ENCODE data around the gene SGCD.

DNA sequence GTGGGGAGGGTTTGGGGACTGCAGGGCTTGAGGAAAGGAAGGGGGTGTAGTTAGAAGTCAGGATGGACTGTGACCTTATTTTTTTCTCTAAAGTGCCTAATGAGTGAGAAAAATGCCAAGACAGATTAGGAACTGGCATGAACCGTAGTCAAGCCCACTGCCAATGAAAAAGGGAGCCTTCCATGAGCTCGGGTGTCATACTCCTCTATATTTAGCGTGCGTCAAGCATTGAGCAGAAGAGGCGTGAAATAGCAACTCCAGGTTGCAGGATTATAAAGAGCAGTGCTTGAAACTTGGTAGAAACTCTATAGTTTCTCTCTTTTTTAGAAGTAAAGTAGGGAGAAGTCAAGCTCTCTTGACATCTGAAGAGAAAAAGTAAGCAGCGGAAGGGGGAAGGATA lies 1.8 kb downstream of the SGCD start:
- TF ChIP-seq POLR2A (IDR thresholded peaks at IDR 0.05): no peak
- TF ChIP-seq EP300 (IDR thresholded peaks at IDR 0.05): no peak
- TF ChIP-seq, protein P1, sequence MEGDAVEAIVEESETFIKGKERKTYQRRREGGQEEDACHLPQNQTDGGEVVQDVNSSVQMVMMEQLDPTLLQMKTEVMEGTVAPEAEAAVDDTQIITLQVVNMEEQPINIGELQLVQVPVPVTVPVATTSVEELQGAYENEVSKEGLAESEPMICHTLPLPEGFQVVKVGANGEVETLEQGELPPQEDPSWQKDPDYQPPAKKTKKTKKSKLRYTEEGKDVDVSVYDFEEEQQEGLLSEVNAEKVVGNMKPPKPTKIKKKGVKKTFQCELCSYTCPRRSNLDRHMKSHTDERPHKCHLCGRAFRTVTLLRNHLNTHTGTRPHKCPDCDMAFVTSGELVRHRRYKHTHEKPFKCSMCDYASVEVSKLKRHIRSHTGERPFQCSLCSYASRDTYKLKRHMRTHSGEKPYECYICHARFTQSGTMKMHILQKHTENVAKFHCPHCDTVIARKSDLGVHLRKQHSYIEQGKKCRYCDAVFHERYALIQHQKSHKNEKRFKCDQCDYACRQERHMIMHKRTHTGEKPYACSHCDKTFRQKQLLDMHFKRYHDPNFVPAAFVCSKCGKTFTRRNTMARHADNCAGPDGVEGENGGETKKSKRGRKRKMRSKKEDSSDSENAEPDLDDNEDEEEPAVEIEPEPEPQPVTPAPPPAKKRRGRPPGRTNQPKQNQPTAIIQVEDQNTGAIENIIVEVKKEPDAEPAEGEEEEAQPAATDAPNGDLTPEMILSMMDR (IDR thresholded peaks at IDR 0.05): no peak
